ENCODE results near the gene STOML2. TPM values are rescaled to one million over a fixed set of nuclear protein-coding genes. Genes with fewer than 3 reads are reported as not detected.

STOML2 gene
- total RNA-seq, 1 experiment from 2014 or later: 214 TPM

DNA sequence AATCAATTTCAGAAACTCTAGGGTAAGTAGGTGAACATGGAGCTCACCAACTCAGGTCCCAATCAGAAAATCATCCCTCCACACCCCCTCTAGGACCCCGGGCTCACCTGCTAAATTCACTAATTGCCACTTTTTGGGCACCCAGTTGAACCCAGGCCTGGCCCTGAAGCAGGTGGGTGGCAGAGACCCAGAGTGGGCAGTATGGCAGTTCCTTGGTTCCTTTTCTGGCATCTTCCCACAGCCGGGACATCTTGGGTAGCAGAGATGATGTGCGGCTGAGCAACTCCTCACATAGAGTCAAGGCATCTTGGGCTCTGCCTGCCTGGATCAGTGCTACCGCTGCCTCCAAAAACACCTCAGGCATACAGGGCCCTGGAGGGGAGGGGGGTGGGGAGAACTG is 27.6 kb downstream of the STOML2 start:
- ATAC-seq (no peak), DNase-seq (ENCODE audit: low spot score) (no peak)
- ChIA-PET POLR2A (no interaction called here), CTCF (no interaction called here)
- TF ChIP-seq, protein P1, sequence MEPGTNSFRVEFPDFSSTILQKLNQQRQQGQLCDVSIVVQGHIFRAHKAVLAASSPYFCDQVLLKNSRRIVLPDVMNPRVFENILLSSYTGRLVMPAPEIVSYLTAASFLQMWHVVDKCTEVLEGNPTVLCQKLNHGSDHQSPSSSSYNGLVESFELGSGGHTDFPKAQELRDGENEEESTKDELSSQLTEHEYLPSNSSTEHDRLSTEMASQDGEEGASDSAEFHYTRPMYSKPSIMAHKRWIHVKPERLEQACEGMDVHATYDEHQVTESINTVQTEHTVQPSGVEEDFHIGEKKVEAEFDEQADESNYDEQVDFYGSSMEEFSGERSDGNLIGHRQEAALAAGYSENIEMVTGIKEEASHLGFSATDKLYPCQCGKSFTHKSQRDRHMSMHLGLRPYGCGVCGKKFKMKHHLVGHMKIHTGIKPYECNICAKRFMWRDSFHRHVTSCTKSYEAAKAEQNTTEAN (CRISPR knock-in tag; IDR thresholded peaks at IDR 0.05): no peak
- TF ChIP-seq ELF4 (CRISPR knock-in tag; IDR thresholded peaks at IDR 0.05; ENCODE audit: low read depth): no peak
- TF ChIP-seq, protein P2, sequence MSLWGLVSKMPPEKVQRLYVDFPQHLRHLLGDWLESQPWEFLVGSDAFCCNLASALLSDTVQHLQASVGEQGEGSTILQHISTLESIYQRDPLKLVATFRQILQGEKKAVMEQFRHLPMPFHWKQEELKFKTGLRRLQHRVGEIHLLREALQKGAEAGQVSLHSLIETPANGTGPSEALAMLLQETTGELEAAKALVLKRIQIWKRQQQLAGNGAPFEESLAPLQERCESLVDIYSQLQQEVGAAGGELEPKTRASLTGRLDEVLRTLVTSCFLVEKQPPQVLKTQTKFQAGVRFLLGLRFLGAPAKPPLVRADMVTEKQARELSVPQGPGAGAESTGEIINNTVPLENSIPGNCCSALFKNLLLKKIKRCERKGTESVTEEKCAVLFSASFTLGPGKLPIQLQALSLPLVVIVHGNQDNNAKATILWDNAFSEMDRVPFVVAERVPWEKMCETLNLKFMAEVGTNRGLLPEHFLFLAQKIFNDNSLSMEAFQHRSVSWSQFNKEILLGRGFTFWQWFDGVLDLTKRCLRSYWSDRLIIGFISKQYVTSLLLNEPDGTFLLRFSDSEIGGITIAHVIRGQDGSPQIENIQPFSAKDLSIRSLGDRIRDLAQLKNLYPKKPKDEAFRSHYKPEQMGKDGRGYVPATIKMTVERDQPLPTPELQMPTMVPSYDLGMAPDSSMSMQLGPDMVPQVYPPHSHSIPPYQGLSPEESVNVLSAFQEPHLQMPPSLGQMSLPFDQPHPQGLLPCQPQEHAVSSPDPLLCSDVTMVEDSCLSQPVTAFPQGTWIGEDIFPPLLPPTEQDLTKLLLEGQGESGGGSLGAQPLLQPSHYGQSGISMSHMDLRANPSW (CRISPR knock-in tag; conservative IDR thresholded peaks at IDR 0.05; ENCODE audit: low read depth): no peak
- no peak for TF ChIP-seq ZNF416 (CRISPR knock-in tag; IDR thresholded peaks at IDR 0.05)
- TF ChIP-seq, protein P3, sequence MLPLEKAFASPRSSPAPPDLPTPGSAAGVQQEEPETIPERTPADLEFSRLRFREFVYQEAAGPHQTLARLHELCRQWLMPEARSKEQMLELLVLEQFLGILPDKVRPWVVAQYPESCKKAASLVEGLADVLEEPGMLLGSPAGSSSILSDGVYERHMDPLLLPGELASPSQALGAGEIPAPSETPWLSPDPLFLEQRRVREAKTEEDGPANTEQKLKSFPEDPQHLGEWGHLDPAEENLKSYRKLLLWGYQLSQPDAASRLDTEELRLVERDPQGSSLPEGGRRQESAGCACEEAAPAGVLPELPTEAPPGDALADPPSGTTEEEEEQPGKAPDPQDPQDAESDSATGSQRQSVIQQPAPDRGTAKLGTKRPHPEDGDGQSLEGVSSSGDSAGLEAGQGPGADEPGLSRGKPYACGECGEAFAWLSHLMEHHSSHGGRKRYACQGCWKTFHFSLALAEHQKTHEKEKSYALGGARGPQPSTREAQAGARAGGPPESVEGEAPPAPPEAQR (CRISPR knock-in tag; IDR thresholded peaks at IDR 0.05): no peak
- no peak for TF ChIP-seq ATF1 (CRISPR knock-in tag; IDR thresholded peaks at IDR 0.05)
- no peak for TF ChIP-seq SP1 (CRISPR knock-in tag; conservative IDR thresholded peaks at IDR 0.05)
- TF ChIP-seq GRHL2 (CRISPR knock-in tag; IDR thresholded peaks at IDR 0.05; ENCODE audit: insufficient replicate concordance, severe bottlenecking): no peak
- TF ChIP-seq CBFB (CRISPR knock-in tag; IDR thresholded peaks at IDR 0.05; ENCODE audit: low read depth): no peak
- H3K36me3 Mint-ChIP-seq: peaks cover 55% of the 10 kb centered on the region
- no peak overlapping the region for H3K4me3 Mint-ChIP-seq
- H3K9me3 Mint-ChIP-seq: no peaks in the 10 kb centered on the region
- no peak overlapping the region for H3K27ac Mint-ChIP-seq
- H3K27me3 Mint-ChIP-seq (ENCODE audit: low read depth): no peaks in the 10 kb centered on the region
- peaks cover 26% of the 10 kb centered on the region for H3K4me1 Mint-ChIP-seq

DNA sequence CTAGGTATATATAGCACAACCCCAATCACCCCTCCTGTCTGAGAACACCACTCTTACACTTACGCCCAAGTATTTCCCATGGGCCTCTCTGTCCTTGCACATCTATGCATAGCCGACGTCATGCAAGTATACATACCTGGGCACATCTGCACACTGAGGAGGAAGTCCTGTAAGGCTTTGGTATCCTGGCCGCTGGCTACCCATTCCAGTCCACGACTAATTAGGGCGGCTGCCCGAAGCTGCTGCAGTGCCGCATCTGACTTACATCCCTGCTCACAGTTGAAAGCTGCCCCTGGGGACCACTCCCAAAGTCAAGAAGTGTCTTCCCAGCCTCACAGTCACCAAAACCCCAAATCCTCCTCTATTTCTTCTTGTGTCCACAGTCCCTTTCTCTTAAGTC is 28.1 kb downstream of the STOML2 start:
- no peak overlapping the region for H3K4me3 Mint-ChIP-seq
- TF ChIP-seq TCF7 (CRISPR knock-in tag; IDR thresholded peaks at IDR 0.05; ENCODE audit: low read depth) (no peak), ZNF263 (CRISPR knock-in tag; IDR thresholded peaks at IDR 0.05; ENCODE audit: low read depth) (no peak)
- TF ChIP-seq, protein P4, sequence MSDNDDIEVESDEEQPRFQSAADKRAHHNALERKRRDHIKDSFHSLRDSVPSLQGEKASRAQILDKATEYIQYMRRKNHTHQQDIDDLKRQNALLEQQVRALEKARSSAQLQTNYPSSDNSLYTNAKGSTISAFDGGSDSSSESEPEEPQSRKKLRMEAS (CRISPR knock-in tag; IDR thresholded peaks at IDR 0.05): no peak
- H3K27me3 Mint-ChIP-seq (ENCODE audit: low read depth): no peaks in the 10 kb centered on the region
- H3K4me1 Mint-ChIP-seq: peaks cover 32% of the 10 kb centered on the region
- CTCF ChIA-PET: no interaction called here
- POLR2A ChIA-PET: no interaction called here
- H3K36me3 Mint-ChIP-seq: peaks cover 59% of the 10 kb centered on the region
- DNase-seq (ENCODE audit: low spot score): no peak
- no peak for ATAC-seq
- no peaks in the 10 kb centered on the region for H3K9me3 Mint-ChIP-seq
- H3K27ac Mint-ChIP-seq: no peak overlapping the region

DNA sequence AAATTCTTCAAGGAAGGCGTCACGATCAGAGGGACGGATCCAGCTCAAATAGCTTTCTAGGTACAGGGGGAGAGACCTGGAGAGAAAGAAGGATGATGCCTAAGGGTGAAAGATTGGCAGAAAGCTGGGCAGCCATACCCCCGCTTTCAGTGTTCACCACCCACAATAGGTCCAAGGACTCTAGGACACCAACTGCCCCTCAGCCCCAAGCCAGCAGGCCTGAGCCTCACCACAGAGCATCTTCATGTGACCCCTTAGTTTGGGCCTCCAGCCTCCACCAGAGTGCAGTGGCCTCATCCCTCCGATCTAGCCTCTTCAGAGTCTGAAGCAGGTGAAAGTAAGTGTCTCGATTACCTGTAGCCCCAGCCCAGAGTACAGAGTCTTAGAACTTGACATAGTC is 28.8 kb downstream of the STOML2 start:
- Mint-ChIP-seq H3K4me3 (no peak overlapping the region), H3K36me3 (peaks cover 59% of the 10 kb centered on the region), H3K4me1 (peaks cover 36% of the 10 kb centered on the region), H3K27ac (peak overlapping the region; percentile 97; the same call in 1 of the 2 replicates), H3K27me3 (ENCODE audit: low read depth) (no peaks in the 10 kb centered on the region), H3K9me3 (no peaks in the 10 kb centered on the region)
- ATAC-seq: no peak
- TF ChIP-seq TCF7 (CRISPR knock-in tag; IDR thresholded peaks at IDR 0.05; ENCODE audit: low read depth) (no peak), SOX15 (CRISPR knock-in tag; IDR thresholded peaks at IDR 0.05) (no peak), ZNF396 (CRISPR knock-in tag; IDR thresholded peaks at IDR 0.05; ENCODE audit: borderline replicate concordance) (no peak)
- TF ChIP-seq, protein P5, sequence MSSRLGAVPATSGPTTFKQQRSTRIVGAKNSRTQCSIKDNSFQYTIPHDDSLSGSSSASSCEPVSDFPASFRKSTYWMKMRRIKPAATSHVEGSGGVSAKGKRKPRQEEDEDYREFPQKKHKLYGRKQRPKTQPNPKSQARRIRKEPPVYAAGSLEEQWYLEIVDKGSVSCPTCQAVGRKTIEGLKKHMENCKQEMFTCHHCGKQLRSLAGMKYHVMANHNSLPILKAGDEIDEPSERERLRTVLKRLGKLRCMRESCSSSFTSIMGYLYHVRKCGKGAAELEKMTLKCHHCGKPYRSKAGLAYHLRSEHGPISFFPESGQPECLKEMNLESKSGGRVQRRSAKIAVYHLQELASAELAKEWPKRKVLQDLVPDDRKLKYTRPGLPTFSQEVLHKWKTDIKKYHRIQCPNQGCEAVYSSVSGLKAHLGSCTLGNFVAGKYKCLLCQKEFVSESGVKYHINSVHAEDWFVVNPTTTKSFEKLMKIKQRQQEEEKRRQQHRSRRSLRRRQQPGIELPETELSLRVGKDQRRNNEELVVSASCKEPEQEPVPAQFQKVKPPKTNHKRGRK (CRISPR knock-in tag; IDR thresholded peaks at IDR 0.05; ENCODE audit: borderline replicate concordance): no peak
- TF ChIP-seq, protein P6, sequence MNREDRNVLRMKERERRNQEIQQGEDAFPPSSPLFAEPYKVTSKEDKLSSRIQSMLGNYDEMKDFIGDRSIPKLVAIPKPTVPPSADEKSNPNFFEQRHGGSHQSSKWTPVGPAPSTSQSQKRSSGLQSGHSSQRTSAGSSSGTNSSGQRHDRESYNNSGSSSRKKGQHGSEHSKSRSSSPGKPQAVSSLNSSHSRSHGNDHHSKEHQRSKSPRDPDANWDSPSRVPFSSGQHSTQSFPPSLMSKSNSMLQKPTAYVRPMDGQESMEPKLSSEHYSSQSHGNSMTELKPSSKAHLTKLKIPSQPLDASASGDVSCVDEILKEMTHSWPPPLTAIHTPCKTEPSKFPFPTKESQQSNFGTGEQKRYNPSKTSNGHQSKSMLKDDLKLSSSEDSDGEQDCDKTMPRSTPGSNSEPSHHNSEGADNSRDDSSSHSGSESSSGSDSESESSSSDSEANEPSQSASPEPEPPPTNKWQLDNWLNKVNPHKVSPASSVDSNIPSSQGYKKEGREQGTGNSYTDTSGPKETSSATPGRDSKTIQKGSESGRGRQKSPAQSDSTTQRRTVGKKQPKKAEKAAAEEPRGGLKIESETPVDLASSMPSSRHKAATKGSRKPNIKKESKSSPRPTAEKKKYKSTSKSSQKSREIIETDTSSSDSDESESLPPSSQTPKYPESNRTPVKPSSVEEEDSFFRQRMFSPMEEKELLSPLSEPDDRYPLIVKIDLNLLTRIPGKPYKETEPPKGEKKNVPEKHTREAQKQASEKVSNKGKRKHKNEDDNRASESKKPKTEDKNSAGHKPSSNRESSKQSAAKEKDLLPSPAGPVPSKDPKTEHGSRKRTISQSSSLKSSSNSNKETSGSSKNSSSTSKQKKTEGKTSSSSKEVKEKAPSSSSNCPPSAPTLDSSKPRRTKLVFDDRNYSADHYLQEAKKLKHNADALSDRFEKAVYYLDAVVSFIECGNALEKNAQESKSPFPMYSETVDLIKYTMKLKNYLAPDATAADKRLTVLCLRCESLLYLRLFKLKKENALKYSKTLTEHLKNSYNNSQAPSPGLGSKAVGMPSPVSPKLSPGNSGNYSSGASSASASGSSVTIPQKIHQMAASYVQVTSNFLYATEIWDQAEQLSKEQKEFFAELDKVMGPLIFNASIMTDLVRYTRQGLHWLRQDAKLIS (CRISPR knock-in tag; IDR thresholded peaks at IDR 0.05; ENCODE audit: borderline replicate concordance): no peak
- CTCF ChIA-PET: no interaction called here
- POLR2A ChIA-PET: no interaction called here
- no peak for DNase-seq (ENCODE audit: low spot score)

Measured in WTC11 (cell line).